Heart left ventricle (tissue), 13 donors: ENCODE measurements around the gene EIF4H.

ENCODE experiments used
- CTCF ChIP-seq, 12 donors: fragments of 200-600 bp; sonication (generic) in 4 of 12; IDR thresholded peaks; one replicate each; pipeline versions ENCODE4 v1.5.0 to v1.8.0; 2018 to 2022; ENCODE audit warnings: antibody characterized with exemption in 12 of 12, mild to moderate bottlenecking in 5 of 12
- POLR2A ChIP-seq, 2 donors: fragments of 450-650 bp; IDR thresholded peaks; one replicate each; pipeline ENCODE4 v1.6.1; 2017; ENCODE audit warnings: antibody characterized with exemption in 2 of 2, mild to moderate bottlenecking in 2 of 2, moderate library complexity in 2 of 2
- donor health status: ischemic (EF 13 %, LVEDD 7.1; RV severe dilation, severe dysfunction).
- donor health status: DM: no; HTN: yes; CAD: no.
- donor health status: DM: no; HTN: no; CAD: no.
- donor health status: ischemic (EF 25% LVEDD 6.9; RV normal size, moderate dysfunction).
- donor health status: ischemic (EF 25% LVEDD 5.7; RV mildly dilated, moderate dysfunction).
- donor health status: ischemic (EF 35%, LVEDD 5.7; RV mildly dilated, moderate dysfunction).
- donor health status: nonischemic (EF 11% LVEDD 7.7; RV severe dilation, severe dysfunction).
- donor health status: DM: yes; HTN: yes; CAD: no.
- donor health status: PGD.
- donor health status: ischemic (EF 29% LVEDD 5.4; RV normal size, mild dysfunction).
- donor health status: nonischemic (EF 23%, LVEDD 6.1; RV moderate dilation, normal function).

GRCh38 chr7:74173074-74173473 lies 1.1 kb upstream of the EIF4H start:
- TF ChIP-seq CTCF (IDR thresholded peaks at IDR 0.05) = no peak
- TF ChIP-seq POLR2A (IDR thresholded peaks at IDR 0.05) = no peak
